HG03342 (cell line): Measurements from ENCODE around the gene LRRC63.
"Not testable (repeated sequence)": the region's sequence is repeated elsewhere in the genome, so short reads cannot be mapped to it uniquely, and the experiment has no call there.

ENCODE experiments used
- ATAC-seq: cut with Tn5 transposase; IDR thresholded peaks from one replicate; pipeline ENCODE4 v1.9.1; 2021; ENCODE audit warnings: mild to moderate bottlenecking, moderate library complexity; ENCODE audit not compliant: unreplicated experiment

Gene LRRC63

DNA sequence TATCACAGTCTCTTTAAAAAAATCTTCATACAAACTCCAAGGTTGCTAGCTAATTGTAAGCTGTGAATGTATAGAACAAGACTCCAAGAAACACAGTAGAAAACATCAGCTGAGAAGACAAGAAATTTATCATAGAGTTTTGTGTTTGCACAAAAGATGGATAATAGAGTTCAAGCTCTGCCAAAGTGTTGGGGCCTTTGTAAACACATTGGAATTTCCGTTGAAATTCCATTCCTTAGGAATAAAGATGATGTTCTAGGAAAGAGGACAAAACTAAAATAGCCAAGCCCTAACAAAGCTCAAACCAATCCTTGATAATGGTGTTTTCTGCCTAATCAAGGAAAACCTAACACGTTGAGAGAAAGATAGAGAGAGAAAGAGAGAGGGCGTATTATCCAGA is 20.6 kb downstream of the LRRC63 start:
- no peak for ATAC-seq

DNA sequence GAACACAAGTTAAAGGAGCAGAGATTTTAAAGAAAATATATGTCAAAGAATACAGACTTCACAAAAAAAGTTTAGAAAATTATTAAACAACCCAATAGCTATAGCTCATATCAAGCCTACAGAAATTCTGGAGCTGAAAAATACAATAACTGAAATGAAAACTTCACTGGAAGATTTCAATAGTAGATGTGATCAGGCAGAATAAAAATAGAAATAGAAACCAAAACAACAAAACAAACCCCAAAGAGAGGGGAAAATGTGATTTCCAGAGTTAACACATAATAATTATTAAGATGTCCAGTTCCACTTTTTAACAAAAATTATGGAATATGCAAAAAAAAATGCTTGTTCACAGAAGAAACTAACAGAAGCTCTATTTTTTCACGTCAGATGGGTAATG is 23.6 kb downstream of the LRRC63 start:
- no peak for ATAC-seq

DNA sequence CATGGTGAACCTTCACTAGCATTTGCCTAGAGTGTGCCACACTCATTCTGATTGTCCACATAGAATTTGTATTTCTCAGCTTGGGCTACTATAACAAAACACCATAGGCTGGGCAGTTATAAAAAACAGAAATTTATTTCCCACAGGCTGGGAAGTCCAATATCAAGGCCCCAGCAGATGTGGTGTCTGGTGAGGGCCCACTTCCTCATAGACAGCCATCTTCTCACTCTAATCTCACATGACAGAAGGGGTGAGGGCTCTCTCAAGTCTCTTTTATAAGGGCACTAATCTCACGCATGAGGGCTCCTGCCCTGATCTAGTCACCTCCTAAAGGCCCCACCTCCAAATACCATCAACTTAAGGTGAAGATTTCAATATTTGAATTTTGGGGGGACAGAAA is 53.6 kb downstream of the LRRC63 start:
- ATAC-seq: no peak

DNA sequence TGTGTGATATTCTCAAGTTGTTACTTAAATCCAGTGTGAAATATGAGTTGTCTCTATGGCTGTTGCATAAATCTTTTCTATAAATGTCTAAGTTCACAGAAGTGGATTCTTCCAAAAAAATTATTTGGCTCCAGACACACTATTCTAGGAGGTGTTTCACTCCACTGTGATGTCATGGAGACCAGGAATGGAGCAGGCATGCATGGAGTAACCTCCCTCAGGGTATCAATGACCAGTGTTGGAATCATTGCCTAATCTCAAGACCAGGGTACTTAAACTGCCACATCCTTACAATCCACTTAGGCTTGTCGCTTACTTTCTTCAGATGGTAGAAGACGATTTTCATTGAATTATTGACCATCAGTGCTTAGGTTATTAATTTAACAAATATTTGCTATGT is 55.4 kb downstream of the LRRC63 start:
- ATAC-seq: no peak

DNA sequence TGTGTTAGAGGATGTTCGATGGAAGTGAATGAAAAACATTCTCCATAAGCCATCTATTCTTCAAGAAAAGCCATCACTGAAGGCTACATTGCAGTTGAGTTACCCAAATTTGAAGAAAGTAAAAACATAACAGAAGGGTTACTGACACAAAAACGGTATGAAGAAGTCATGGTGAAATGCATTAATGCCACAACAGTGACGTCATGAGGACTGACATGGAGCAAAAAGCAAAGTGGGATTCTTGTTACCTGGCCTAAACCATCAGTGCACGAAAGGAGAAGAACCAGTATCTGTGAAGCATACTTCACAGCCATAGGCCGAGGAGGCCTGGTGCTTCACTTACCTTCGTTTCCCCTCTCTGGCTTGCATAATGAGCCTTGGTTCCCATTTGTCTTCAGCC is 58.7 kb downstream of the LRRC63 start:
- no peak for ATAC-seq

DNA sequence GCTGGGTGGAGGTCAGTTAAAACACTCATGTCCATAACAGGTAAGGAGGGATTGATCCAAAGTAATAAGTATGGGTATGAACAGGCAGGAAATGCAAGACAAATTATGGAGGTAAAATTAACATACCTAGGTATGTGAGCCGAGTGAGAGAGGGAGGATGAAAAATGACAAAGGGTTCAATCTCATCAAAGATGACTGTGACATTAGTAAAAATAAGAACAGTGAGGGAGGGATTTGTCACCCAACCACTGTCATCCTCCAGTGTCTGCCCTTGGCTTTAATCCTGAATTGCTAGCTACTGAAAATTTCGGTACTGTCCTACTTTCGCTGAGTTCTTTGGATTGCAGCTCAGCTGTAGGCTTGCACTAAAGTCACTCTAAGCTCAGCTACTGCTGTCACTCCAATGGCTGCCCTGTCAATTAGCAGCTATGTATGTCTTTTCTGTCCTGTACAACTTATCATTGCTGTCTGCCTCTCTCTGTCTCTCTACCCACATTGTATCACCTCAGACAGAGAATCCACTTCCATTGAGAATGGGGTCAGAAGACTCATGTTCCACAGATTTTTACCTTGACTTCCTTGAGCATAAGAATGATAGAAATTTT is 62.5 kb downstream of the LRRC63 start:
- ATAC-seq: no peak

DNA sequence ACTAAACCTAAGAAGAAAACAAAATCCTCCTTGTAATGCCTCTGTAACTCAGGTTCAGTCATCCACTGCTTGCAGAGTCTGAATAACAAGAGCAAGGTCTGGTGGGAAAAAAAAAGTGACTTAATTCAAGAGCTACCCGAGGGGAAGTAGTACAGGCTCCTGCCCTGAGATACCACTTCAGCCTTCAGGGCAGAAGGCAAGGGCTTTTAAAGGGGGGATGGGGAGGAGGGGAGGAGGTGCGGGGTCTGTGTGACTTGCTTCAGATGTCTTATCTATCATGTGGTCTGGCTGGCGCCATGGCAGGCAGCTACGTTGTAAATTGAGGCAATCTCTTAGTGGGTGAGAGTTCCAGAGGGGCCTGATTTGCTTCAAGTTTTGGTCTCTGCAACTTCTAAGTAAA is 66.7 kb downstream of the LRRC63 start:
- no peak for ATAC-seq

DNA sequence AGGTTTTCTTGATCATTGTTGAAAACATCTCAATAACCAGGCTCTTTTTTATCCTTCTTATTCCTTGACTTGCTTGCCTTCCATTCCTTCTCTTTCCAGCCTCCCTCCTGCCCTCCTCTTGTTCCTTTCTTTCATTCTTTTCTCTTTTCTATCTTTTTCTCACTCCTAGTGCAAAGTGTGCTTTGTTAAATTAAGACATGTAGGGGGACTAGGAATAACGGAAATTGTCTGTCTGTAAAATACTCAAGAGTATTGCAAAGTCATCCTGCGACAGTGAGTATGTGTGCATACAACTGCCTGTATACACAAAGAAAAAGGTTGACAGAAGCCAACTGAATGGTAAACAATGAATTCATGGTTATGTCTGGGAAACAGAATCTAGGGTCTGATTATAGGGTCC is 70.1 kb downstream of the LRRC63 start:
- ATAC-seq: no peak

DNA sequence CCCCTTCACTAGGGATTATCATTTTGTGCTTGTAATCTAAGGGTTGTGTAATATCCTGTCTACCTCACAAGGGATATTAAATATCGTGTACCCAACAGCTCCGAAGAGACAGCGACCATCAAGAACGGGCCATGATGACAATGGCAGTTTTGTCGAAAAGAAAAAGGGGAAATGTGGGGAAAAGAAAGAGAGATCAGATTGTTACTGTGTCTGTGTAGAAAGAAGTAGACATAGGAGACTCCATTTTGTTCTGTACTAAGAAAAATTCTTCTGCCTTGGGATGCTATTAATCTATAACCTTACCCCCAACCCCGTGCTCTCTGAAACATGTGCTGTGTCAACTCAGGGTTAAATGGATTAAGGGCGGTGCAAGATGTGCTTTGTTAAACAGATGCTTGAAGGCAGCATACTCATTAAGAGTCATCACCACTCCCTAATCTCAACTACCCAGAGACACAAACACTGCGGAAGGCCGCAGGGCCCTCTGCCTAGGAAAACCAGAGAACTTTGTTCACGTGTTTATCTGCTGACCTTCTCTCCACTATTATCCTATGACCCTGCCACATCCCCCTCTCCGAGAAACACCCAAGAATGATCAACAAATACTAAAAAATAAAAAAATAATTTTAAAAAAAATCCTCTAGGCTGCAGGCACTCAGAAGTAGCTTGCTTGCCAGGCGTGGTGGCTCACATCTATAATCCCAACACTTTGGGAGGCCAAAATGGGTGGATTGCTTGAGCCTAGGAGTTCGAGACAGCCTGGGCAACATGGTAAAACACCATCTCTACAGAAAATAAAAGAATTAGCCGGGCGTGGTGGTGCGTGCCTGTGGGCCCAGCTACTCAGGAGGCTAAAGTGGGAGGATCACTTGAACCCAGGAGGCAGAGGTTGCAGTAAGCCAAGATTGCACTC is 72.4 kb downstream of the LRRC63 start:
- not testable (repeated sequence) for ATAC-seq

DNA sequence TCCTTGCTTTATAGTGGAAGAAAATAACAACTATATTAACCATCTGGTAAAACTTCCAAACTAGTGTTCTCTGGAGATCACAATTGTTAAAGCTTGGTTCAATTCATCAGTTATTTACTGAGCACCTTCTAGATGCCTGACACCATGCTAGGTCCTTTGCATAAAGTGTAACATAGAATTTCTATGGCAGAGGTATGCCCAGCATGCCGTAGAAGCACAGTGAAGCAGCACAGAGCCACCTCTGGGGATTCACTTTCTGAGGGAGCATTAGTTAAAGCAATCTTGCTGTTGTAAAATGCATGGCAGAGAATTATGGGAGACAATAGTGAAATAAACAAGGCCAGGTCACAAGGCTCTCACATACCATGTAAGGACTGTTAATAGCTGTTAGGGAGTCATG is 75.2 kb downstream of the LRRC63 start:
- no peak for ATAC-seq

DNA sequence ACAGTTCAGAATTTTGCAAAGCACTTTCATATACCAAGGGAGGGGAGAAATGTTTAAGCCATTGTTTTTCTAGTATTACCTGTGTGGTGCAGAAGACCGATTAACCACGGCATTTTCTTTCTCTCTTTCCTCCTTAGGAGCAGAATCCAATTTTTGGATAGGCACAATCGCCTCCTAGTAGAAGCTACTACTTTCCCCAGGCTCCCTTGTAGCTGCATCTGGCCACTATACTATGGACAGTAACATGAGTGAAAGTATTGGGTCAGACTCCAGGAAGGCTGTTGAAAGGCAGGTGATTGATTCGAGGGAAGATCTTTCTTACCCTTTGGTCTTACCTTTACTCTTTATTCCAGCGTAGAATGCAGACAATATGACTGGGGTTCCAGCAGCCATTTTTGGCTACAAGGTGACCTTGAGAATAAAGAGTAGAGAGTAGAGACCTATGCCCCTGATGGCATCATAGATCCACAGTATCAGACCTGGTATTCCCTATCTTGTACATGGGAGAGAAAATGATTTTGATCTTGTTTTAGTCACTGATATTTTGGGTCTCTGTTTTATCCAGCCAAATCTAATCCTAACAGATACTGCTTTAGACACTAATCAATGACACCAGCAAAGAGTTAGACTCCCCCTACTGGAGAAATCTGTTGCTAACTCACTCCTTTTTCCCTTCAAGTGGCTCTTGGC is 77.0 kb downstream of the LRRC63 start:
- ATAC-seq: no peak

DNA sequence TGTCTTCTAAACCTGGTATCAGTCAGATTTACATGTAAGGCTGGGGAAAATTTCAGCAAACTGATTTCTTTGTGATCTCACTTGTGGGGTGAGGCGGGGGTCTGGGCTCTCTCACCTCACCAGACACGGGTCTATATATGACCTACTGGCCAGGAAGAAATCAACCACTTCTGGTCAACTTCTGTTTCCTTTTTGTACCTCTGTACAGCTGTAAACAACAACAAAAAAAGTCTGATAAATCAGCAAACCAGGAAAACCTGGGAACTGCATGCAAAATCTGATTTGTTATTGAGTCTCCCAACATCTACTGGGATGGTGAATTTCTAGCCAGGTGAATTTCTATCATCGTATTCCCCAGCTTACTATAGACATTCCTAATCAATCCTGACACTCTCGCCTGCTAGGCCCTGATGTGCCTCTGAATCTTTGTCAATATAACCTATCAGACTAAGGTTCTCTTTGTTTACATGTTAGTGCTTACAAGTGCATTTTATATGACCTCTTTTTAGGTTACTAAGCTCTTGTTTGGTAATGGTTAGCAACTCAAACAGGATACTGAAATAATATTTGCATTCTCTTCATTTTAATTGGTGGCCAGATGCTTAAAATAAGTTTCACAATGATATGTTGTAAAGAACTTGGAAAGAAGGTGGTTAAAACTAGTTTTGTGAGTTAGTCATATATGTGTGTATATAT is 77.7 kb downstream of the LRRC63 start:
- ATAC-seq: no peak

DNA sequence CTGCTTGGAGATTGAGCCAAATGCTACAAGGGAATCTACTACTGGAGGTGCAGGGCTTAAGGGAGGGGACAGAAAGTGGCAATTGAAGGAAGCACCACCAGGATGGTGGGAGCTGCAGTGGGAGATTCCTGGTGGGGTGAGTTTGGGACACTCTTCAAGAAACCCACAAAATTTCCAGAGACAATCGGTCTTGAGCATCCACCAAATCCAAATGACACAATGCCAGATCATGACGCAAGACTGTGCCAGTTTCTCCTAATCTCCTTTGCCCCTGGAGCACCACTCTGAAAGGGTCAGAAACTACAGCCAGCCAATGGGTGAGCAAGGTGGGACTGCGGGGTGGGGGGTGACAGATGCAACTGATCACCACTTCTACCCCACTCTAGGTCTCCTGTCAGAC is 78.7 kb downstream of the LRRC63 start:
- no peak for ATAC-seq

DNA sequence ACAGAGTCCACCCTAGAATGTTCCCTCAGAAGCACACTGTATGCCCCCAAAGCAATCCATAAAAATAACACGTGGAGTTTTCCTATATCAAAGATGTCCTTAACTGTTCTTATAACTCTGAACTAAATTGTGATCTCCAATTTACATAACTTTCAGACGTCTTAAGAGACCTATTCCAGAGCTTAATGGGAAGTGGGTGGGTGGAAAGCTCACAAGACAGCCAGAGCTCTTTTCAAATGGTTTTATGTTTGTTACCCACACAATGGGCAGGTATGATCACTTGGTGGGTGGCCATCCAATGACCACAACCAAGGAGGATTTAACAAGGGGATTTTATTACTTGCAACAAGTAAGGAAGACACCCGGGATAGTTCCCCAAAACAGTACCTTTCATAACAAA is 81.7 kb downstream of the LRRC63 start:
- ATAC-seq: no peak

DNA sequence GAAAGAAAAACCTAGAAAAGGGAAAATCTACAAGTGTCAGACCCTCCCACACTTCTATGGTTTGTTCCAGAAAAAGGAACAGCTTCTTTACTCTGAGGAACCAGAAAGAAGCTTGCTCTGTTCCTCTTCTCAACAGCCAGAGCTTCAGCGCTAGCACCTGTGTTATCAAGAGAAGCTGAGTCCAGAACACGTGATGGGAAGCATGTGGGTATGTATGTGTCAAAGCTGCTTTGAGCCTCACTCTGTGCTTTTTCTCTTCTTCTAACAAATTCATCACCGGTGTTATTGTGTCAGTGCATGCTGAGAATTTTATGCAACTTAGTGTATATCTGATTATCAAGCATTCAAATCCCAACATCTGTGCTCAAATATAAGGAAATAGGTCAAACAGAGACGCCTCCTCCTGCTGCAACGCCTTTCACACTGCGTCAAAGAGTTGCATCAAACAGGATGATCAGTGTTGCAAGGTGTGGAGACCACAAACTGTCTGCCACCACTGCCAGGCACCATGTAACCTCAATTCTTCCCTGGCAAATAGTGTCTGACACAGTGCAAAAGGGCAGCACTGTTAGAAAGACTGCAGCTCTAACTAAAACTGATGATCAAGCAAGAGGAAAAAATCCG is 83.9 kb downstream of the LRRC63 start:
- ATAC-seq: peak; percentile 61

DNA sequence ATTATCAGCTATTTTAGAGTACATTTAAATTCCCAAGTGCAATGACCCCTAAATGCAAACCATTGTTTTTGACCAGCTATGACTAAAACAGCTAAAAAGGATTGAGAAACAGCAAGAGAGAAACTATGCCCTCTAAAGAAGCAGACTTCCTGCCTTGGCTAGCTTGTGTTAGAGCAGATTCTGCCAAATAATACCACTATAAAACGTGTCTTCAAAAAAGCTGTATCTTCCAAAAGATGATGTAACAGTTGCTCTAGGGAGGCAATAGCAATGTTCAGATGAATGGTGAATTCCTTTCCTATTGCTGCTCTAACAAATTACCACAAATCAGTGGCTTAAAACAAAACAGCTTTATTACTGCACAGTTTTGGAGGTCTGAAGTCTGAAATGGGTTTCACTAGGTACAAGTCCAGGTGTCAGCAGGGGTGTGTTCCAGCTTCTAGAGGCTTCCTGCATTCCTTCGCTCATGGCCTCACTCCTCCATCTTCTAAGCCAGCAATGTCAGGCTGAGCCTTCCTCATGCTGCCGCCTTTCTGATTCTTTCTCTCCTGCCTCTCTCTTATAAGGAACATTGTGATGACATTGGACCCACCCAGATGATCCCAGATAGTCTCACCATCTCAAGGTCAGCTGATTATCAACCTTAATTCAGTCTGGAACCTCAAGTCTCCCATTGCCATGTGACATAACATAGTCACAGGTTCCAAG is 84.5 kb downstream of the LRRC63 start:
- peak; percentile 38 for ATAC-seq

DNA sequence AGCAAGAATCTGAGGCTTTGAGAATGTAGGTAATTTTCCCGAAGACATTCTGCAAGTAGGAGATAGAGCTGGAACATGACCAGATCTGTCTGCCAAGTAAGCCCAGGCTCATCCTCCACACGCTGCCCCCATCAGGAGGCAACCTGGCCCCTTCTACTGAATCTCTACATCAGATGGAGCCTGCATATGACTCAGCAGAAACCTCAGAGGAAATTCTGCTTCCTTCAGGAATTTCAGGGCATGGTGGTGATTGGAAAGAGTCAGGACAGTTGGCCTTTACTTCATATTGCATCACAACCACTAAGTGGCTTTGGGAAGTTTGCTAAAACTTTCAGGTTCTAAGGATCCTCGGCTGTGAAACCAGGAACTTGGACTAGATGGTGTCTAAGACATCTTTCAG is 85.2 kb downstream of the LRRC63 start:
- ATAC-seq: no peak

DNA sequence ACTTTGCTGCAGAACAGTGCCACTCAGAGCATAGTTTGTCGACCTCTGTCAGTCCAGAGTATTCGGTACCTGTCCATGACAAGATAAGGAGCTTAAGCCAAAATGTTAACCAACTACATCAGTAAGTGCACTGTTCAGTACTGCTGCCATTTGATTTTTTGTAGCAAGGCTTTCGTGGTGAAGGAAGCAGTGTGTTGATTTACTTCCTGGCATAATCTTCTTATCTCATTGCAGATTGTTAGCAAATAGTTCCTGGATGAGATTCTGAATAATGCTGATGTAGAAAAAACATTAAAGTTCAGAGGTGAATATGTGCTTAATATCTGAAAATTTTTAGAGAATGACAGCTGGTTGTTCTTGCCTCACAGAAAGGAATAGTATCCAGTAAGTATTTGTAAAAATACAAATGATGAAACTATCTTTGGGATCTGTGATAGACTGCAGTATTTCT is 85.7 kb downstream of the LRRC63 start:
- ATAC-seq: no peak

DNA sequence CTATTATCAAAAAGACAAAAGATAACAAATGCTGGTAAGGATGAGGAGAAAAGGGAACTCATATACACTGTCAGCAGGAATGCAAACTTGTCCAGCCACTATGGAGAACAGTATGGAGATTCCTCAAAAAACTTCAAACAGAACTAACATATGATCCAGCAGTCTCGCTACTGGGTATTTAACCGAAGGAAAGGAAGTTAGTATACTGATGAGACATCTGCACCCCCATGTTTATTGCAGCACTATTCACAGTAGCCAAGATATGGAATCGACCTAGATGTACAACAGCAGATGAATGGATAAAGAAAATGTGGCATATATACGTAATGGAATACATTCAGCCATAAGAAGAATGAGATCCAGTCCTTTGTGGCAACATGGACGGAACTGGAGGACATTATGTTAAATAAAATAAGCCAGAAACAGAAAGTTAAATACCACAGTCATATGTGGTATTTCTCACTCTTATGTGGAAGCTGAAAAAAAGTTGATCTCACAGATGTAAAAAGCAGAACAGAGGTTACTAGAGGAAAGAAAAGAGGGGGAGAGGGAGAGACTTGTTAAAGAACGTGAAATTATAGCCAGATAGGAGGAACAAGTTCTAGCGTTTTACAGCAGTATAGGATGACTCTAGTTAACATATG is 92.1 kb downstream of the LRRC63 start:
- no peak for ATAC-seq

DNA sequence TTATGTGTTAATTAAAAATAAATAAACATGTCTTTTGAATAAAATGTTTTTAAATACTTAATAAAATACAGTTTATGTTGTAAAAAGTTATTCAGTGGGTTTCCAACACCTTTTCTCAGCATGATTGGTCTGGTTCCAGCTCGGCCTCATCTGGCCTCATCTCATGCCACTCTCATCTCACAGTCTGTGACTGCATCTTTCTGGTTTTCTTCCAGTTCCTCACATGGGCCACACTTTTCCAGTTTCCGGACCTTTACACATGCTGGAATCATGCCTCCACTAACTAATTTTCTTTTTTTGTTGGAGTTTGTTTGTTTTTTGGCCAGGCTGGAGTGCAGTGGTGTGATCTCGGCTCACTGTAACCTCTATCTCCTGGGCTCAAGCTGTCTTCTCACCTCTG is 92.8 kb downstream of the LRRC63 start:
- ATAC-seq: no peak
